Measurements from ENCODE around the gene C16orf78. TPM values are rescaled to one million over a fixed set of nuclear protein-coding genes. Genes with fewer than 3 reads are reported as not detected.

Gene C16orf78
- total RNA-seq, 2 experiments from 2014 or later, result not detected

DNA sequence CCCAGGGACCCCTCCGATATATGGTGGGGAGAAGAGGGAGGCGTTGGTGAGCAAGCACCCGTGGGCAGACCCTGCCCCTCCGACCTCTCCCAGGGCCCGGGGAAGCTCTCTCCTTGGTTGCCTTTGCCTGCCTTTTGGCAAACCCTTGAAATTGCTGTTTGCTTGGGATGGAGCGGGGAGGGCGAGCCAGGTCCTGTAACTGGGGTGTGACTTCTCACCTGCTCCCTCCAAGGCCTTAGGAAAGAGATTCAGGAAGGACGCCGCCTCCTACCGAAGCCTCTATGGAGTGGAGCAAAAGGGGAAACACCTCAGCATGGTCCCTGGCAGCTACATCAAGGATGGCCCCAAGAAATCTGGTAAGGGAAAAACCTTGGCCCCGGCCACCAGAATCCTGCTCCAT, 4.6 kb downstream of the C16orf78 start:
- ATAC-seq (ENCODE audit: poor library complexity), result no peak
- Histone ChIP-seq H3K27me3 (ENCODE audit: control insufficient read depth in 1 of 2, insufficient read depth in 2 of 2, low read length in 2 of 2) (peaks cover 0 to 8% of the 10 kb centered on the region in 2 experiments), H3K36me3 (ENCODE audit: insufficient read depth, low read length) (no peaks in the 10 kb centered on the region), H3K4me3 (ENCODE audit: low read length) (no peak overlapping the region), H3K27ac (ENCODE audit: low read depth in 1 of 2, low read length in 2 of 2) (no peak overlapping the region), H3K4me1 (ENCODE audit: insufficient read depth, low read length) (no peaks in the 10 kb centered on the region), H3K9me3 (ENCODE audit: control insufficient read depth in 1 of 2, insufficient read depth in 1 of 2, low read length in 2 of 2) (peaks cover 0 to 15% of the 10 kb centered on the region in 2 experiments)
- Mint-ChIP-seq H3K36me3 (ENCODE audit: low read depth) (no peaks in the 10 kb centered on the region), H3K27ac (no peak overlapping the region), H3K9me3 (peaks cover 2% of the 10 kb centered on the region), H3K27me3 (peaks cover 22% of the 10 kb centered on the region), H3K4me1 (ENCODE audit: low read depth) (no peaks in the 10 kb centered on the region), H3K4me3 (no peak overlapping the region)
- TF ChIP-seq, protein P1, sequence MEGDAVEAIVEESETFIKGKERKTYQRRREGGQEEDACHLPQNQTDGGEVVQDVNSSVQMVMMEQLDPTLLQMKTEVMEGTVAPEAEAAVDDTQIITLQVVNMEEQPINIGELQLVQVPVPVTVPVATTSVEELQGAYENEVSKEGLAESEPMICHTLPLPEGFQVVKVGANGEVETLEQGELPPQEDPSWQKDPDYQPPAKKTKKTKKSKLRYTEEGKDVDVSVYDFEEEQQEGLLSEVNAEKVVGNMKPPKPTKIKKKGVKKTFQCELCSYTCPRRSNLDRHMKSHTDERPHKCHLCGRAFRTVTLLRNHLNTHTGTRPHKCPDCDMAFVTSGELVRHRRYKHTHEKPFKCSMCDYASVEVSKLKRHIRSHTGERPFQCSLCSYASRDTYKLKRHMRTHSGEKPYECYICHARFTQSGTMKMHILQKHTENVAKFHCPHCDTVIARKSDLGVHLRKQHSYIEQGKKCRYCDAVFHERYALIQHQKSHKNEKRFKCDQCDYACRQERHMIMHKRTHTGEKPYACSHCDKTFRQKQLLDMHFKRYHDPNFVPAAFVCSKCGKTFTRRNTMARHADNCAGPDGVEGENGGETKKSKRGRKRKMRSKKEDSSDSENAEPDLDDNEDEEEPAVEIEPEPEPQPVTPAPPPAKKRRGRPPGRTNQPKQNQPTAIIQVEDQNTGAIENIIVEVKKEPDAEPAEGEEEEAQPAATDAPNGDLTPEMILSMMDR (IDR thresholded peaks at IDR 0.05), result no peak
- ChIA-PET POLR2A (no interaction called here), CTCF (no interaction called here)
- intact Hi-C loops (cut with DNase I, micrococcal nuclease), result no loop called here
- DNase-seq, result no peak

DNA sequence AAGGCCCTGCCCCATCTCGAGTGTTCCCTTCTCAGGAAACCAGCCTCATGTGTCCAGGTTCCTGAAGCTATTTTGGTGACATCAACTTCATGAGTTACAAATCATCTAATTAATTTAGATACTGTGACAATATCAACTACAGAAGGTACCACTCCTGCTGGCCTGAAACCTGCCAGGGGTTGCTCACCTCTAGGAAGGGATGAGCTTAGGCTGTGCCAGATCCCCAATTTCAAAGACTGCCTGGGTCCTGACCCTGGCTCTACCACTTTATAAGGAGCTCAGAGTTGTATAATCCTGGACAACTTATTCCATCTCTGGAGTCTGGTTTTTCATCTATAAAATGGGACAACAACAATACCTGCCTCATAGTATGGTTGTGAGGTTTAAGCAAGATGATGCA, 5.2 kb downstream of the C16orf78 start:
- CTCF ChIA-PET, result no interaction called here
- peaks cover 0 to 8% of the 10 kb centered on the region in 2 experiments for H3K27me3 ChIP-seq (ENCODE audit: control insufficient read depth in 1 of 2, insufficient read depth in 2 of 2, low read length in 2 of 2)
- H3K4me1 Mint-ChIP-seq (ENCODE audit: low read depth), result no peaks in the 10 kb centered on the region
- H3K36me3 Mint-ChIP-seq (ENCODE audit: low read depth), result no peaks in the 10 kb centered on the region
- H3K27ac ChIP-seq (ENCODE audit: low read depth in 1 of 2, low read length in 2 of 2), result no peak overlapping the region
- peaks cover 22% of the 10 kb centered on the region for H3K27me3 Mint-ChIP-seq
- peaks cover 0 to 15% of the 10 kb centered on the region in 2 experiments for H3K9me3 ChIP-seq (ENCODE audit: control insufficient read depth in 1 of 2, insufficient read depth in 1 of 2, low read length in 2 of 2)
- DNase-seq, result no peak
- no peak overlapping the region for H3K27ac Mint-ChIP-seq
- intact Hi-C loops (cut with DNase I, micrococcal nuclease), result no loop called here
- TF ChIP-seq, protein P1 (IDR thresholded peaks at IDR 0.05), result no peak
- no peak overlapping the region for H3K4me3 Mint-ChIP-seq
- POLR2A ChIA-PET, result no interaction called here
- H3K4me1 ChIP-seq (ENCODE audit: insufficient read depth, low read length), result no peaks in the 10 kb centered on the region
- H3K4me3 ChIP-seq (ENCODE audit: low read length), result no peak overlapping the region
- H3K9me3 Mint-ChIP-seq, result peaks cover 2% of the 10 kb centered on the region
- no peaks in the 10 kb centered on the region for H3K36me3 ChIP-seq (ENCODE audit: insufficient read depth, low read length)
- ATAC-seq (ENCODE audit: poor library complexity), result no peak

DNA sequence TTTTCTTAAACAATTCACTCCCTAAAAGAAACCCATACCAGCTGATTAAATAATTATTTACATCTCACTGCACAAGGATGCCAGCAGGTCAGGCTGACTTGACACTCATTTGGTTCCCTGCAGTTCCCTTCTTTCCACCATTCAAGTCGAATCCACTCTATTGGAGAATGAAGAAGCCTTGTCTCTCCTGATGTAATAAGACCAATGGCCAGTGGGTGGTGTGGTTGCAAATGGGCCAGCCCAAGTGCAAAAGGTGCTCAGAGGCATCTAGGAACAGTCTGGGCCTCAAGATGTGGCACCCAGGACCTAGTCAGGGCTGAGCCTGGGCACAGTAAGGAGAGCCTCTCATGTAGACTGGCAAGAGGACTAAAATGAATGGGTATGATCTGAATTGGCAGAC, 9.3 kb downstream of the C16orf78 start:
- H3K4me3 Mint-ChIP-seq, result no peak overlapping the region
- no peaks in the 10 kb centered on the region for H3K36me3 ChIP-seq (ENCODE audit: insufficient read depth, low read length)
- peaks cover 10% of the 10 kb centered on the region for H3K27me3 Mint-ChIP-seq
- DNase-seq (no peak), ATAC-seq (ENCODE audit: poor library complexity) (no peak)
- no peak overlapping the region for H3K4me3 ChIP-seq (ENCODE audit: low read length)
- H3K9me3 ChIP-seq (ENCODE audit: control insufficient read depth in 1 of 2, insufficient read depth in 1 of 2, low read length in 2 of 2), result peaks cover 7 to 8% of the 10 kb centered on the region in 2 experiments
- no peaks in the 10 kb centered on the region for H3K4me1 ChIP-seq (ENCODE audit: insufficient read depth, low read length)
- ChIA-PET POLR2A (no interaction called here), CTCF (no interaction called here)
- H3K27me3 ChIP-seq (ENCODE audit: control insufficient read depth in 1 of 2, insufficient read depth in 2 of 2, low read length in 2 of 2), result peaks cover 0 to 5% of the 10 kb centered on the region in 2 experiments
- H3K36me3 Mint-ChIP-seq (ENCODE audit: low read depth), result no peaks in the 10 kb centered on the region
- H3K9me3 Mint-ChIP-seq, result peaks cover 8% of the 10 kb centered on the region
- intact Hi-C loops (cut with DNase I, micrococcal nuclease), result no loop called here
- no peak overlapping the region for H3K27ac Mint-ChIP-seq
- TF ChIP-seq, protein P1 (IDR thresholded peaks at IDR 0.05), result no peak
- H3K27ac ChIP-seq (ENCODE audit: low read depth in 1 of 2, low read length in 2 of 2), result no peak overlapping the region
- H3K4me1 Mint-ChIP-seq (ENCODE audit: low read depth), result no peaks in the 10 kb centered on the region
